Nucleus accumbens (tissue), 56 donors: ENCODE data around the gene TANGO2.

Source experiments
- DNase-seq, 56 donors: peaks; one replicate each; lab custom pipeline; 2025; lab: John Stamatoyannopoulos, UW

Gene TANGO2

DNA sequence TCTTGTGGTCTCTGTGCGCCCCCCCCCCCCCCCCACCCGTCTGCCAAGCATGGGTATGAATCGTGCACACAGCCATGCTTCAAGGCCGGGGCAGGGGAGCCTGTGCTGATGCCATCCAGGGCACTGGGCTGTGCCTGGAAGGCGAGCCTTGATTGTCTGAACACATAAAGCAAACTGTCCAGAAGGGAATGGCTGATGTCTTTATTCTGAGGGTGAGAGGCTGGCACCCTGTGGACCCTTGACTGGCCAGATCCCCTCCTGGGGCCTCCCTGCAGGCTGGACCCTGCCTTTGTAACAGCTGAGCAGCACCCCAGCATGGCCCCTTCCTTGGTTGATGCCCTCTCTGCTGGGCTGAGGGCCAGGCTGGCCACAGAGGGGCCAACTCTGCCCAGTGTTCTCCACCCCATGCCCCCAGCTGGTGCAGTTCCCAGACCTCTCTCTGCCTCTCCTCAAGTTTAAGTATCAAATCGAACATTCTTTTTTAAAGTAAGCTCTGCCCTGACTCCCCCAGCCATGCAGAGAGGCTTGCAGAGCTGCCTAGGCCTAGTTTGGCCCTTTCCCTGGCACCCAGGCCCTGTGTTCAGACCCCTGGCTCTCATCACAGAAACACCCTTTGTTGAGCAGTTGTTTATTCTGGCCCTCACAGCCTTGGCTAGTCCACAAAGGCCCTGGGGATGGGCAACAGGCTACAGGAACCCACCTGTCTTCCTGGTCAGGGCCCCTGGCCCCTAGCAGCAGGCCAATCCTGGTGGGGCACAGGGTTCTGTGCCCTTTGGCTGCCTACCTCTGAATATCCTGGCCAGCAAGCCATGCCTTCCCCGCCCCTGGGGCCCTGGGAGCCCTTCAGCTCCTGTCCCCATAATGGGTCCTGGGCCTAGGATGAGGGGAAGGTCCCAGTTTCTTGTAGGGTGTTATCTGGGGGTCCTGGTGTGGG, 91.0 kb downstream of the TANGO2 start:
- DNase-seq: peak in 12 of 56 donors; percentile 11 to 60 (median 29)

DNA sequence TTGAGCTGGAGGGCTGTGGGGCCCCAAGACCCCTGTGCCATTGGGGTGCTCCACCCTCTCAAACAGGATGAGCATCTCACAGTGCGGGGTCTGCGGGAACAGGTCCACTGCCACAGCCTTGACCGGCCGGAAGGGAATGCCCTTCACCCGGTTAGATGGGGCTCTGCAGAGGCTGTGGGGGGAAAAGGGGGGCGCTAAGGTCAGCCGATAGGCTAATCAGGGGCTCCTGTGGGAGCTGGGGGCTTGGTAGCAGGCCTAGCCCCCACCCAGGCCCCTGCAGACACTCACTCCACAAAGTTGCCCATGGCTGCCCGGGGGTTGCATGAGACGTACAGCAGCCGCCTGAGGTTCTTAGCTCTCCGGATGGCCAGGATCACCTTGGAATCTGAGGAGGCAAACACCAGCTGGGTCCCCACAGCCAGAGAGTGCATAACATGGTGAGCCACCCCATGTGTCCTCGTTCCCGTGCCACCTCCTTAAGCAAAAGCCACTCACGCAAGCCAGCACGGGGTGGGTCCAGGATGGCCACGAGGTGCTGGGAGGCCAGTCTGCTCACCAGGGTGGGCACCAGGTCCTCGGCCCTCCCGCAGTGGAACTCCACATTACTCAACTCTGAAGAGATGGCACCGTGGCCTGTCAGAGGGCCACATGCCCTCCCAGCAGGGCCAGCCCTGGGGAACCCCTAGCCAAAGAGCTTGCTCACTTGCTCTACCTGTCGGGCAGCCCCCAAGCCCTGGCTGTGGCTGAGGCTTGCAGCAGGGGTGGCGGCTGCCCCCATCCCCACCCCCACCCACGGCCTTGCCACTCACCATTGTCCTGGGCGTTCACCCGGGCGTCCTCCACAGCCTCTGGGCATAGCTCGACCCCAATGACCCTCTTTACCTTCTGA, 92.0 kb downstream of the TANGO2 start:
- no peak for DNase-seq

DNA sequence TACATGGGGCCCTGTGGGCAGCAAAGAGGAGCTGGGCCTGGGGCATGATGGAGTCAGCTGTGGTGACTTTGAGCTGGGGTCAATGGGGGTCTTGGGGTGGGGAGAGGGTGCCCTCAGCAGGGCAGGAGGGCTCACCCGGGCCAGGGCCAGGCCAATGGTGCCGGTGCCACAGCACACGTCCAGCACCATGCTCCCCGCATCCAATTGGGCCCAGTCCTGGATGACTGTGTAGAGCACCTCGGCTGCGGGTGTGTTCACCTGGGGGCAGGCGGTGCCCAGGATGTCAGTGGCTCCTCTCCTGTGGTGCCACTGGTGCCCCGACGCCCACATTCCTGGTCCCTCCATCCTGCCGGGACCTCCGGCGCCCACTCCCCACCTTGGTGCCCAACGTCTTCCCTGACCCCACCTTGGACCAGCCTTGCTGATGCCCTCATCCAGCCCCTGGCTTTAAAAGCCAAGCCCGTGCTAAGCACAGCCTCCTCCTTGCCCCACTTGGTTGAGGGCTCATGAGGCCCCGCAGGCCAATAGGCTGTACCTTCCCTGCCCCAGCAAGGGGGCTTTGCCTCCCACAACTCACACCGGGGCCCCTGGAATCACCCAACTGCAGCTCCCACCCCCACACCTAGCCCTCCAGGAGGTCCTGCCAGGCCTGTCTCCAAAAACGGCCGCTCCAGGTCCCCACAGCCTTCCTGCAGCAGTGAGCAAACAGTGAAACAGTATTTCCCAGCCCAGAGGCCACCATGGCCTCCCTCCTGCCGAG, 92.8 kb downstream of the TANGO2 start:
- no peak for DNase-seq

DNA sequence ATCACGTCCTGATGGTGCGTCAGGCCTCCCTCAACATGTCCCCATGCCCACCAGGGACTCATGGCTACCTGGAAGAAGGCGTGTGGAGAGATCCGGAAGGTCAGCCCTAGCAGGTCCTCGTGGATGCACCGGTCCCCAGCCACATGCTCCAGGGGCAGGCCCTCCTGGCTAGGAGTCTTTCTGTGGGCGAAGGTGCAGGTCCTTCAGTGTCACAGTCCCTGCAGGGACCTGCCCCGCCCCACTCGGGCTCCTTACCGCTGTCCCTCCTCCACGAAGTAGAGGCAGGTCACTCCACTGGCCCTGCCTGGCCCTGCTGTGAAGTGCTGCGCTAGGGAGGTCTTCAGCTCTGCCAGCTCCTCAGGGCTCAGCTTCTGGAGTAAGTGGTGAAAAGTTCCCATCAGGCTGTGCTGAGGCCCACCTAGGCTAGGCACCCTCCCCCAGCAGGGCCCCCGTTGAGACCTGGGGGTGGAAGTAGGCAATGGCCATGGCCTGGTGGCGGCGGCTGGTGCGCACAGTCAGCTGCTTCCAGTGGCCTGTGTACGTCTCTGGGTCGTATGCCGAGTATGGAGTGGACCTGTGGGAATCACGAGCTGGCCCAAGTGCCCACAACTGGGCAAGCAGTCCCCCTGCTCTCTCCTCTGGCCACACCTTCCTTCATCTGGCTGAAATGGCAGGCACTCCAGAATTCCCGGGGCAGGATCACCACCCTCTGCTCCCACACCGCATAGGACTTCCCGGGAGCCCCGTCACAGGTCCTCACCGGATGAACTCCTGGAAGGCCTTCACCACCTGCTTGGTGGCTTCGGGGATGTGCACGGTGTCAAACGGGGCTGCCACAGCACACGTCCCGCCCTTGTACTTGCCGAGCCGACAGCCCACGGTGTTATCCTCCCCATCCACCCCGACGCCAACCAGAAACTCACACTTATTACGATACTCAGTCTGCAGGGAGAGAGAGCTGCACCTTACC, 93.9 kb downstream of the TANGO2 start:
- DNase-seq: no peak

DNA sequence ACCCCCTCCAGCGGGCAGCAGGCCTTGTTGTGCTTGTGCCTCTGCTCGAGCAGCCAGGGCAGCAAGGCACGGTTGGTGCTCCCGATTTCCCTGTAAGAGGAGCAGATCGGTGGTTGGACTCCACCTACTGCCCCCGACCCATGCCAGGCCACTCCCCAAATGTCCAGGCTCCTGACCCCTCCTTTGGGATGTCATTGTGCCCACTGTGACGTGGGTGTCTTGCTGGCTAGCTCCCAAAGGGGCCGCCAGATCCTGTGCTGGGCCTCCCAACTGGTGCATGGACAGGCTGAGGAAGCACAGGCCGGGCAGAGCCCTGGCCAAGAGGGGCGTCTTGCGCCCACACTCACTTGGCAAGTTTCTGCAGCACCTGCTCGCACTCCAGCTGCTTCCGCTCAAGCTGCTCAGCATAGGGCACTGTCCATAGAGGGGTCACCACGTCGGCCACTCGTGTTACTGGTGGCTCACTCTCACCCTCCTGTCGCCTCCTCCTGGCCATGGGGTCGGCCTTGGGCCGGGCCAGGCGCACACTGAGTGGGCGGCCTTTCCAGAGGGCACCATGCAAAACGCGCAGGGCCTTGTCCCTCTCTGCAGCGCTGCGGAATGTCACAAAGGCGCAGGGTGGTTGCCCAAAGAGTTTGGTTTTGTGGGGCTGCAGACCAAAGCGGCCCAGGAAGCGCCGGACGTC, 94.9 kb downstream of the TANGO2 start, which contains the start of gene RANBP1:
TSS of gene RANBP1 (plus strand) at position 414 of the 685 bp plus-strand sequence. CDS start at position 495, 81 bp downstream.
- DNase-seq: no peak

DNA sequence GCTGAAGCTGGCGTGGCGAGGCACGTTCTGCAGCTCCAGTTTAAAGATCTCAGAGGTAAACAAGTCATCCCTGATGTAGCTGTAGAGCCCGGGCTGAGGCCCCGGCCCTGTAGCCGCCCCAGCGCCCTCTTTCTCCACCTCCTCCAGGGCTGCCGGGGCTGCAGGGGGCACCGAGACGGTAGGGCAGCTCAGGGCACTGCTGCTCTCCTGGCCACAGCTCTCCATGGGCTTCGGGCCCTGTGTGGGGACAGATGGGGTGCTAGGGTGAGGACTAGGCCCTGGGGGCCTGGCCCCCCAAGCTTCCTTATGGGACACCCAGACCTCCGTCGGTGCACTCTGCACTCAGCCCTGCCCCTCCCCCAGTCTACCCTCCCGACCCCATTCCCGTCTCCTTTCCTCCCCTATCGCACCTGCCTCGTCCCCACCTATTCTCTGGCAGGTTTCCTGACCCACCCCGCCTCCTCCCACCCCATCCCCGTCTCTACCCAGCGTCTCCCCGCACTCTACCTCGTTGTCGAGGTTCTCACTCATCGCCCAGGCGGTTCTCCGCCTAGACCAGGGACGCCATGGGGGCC, 95.6 kb downstream of the TANGO2 start:
- DNase-seq: no peak
